GM12865 (cell line): ENCODE data around the gene LMF2.

Source experiments
- DNase-seq: peaks from one replicate; pipeline ENCODE4 v3.0.0; 2010; ENCODE audit warnings: low read depth
- H3K4me3 ChIP-seq: 2 replicates; pipeline ENCODE4 v1.5.1; 2011; ENCODE audit warnings: mild to moderate bottlenecking, low read depth, low read length, control low read depth
- TF ChIP-seq, protein P1 (sequence below): IDR thresholded peaks from 2 replicates; pipeline ENCODE4 v1.5.1; 2011; ENCODE audit warnings: low read length, control low read depth, low read depth, inconsistent platforms; ENCODE audit not compliant: insufficient read depth; ENCODE audit errors: missing control alignments

The LMF2 gene

DNA sequence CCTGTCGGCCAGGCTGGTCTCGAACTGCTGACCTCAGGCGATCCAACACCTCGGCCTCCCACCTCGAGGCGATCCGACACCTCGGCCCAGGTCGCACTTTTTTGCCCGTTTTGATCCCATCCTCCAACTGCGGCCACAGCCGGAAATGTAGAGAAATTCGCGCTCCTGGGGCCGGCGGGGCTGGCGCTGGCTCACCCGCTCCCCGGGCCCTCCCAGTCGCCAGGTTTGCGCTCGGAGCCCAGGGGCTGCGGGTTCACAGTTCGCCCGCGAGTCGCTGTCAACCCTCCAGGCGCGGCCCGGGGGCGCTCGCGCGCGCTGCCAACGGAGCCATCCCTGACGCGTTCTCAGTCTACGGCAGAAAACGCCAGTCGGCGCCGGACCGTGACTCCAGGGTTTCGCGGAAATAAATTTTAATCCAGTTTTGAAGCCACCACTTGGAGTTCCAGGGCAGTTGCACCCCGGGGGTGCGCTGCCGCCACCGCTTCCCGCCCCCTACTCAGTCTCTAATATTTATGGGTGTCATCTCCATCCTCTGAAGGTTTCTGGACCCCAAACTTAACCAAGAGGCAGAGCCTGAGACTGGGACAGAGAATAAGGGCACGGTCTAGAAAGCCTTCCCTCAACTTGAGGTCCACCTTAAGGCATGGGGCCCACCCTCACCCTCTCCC lies 36.7 kb upstream of the LMF2 start:
- no peak overlapping the region for H3K4me3 ChIP-seq
- peak; percentile 83 for DNase-seq
- TF ChIP-seq, protein P1, sequence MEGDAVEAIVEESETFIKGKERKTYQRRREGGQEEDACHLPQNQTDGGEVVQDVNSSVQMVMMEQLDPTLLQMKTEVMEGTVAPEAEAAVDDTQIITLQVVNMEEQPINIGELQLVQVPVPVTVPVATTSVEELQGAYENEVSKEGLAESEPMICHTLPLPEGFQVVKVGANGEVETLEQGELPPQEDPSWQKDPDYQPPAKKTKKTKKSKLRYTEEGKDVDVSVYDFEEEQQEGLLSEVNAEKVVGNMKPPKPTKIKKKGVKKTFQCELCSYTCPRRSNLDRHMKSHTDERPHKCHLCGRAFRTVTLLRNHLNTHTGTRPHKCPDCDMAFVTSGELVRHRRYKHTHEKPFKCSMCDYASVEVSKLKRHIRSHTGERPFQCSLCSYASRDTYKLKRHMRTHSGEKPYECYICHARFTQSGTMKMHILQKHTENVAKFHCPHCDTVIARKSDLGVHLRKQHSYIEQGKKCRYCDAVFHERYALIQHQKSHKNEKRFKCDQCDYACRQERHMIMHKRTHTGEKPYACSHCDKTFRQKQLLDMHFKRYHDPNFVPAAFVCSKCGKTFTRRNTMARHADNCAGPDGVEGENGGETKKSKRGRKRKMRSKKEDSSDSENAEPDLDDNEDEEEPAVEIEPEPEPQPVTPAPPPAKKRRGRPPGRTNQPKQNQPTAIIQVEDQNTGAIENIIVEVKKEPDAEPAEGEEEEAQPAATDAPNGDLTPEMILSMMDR: peak; percentile 59

DNA sequence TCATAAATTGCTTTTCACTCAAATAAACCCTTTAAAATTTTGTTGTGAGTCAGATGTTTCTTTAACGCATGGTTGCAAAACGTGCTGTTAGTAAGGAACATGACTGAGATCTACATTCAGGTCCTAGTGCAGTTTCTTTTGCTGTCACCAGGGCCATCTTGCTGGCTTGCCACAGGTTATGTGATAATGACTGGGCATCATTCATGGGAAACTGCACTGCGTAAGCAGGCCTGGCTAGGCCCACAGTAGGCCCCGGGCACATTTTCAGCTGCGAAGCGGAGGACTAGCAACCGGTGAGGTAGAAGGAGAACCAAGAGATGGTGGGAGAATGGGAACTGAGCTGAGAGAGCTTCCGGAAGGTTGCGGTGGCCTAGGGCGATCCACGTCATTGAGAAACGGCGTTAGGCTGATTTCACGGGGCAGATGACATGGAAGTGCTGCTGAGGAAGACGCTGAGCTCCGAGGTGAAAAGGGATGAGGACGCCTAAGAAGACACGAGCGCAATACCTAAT lies 35.0 kb upstream of the LMF2 start:
- DNase-seq: peak; percentile 95
- TF ChIP-seq, protein P1: peak; percentile 7
- peak overlapping the region; percentile 60 for H3K4me3 ChIP-seq

DNA sequence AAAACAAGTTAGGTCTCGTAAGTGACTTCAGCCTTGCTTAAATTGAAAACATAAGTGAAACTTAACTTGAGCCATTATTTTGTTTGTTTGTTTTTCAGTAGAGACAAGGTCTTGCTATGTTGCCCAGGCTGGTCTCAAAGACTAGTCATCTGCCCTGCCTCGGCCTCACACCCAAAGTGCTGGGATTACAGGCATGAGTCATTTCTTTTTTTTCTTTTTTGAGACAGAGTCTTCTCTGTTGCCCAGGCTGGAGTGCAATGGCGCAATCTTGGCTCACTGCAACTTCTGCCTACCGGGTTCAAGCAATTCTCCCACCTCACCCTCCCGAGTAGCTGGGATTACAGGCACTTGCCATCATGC lies 34.1 kb upstream of the LMF2 start:
- H3K4me3 ChIP-seq: peak overlapping the region; percentile 60
- DNase-seq: peak; percentile 89

DNA sequence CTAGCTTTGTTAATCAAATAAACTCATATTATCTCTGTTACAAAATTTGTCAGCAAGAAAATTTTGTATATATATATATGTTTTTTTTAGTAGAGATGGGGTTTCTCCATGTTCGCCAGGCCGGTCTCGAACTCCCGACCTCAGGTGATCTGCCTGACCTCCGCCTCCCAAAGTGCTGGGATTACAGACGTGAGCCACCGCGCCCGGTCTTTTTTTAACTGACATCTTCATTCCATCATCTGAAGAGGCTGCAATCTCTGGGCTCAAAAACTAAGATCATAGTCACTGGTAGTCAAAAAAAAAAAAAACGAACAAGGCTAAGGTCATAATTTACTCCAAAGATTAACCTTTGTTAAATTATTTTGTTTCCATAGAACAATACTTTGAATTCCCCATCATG lies 32.9 kb upstream of the LMF2 start:
- DNase-seq: peak; percentile 45
- TF ChIP-seq, protein P1: no peak
- peak overlapping the region; percentile 60 for H3K4me3 ChIP-seq

DNA sequence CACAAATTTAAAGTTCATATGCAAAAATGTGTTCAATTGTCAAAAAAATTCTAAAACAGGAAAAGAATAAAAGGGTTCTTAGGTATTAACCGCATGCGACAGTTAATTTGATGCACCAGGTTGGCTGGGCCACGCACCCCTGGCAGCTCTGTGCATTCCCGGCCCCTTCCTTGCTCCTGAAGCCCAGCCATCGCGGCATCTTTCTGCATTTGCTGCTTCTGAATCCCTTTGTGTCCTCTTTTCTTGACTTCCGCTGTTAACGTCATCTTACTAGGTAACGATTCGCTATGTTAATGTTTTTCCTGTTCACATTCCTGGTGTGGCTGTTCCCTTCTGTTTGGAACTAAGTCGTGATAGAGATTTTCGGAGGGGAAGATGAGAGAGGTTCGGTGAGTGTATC lies 30.3 kb upstream of the LMF2 start:
- TF ChIP-seq, protein P1: no peak
- no peak overlapping the region for H3K4me3 ChIP-seq
- DNase-seq: no peak

DNA sequence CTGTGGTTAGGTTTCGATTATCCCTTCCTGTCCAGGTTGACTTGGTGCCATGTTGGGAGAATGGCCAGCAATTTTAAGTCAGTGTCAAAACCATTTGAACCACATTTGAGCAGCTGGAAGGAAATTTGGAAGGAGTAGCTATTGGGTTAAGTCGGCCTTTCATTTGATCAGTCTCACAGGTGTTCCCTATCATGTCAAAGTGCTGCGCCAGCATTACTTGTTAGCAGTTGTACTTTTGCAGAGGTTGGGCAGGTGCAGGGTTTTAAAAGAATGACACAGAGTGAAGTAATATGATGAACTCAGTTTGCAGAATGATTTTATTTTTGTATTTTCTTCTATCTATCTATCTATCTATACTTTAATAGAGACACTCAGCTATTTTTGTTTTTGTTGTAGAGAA lies 28.7 kb upstream of the LMF2 start:
- no peak for DNase-seq
- no peak overlapping the region for H3K4me3 ChIP-seq
- TF ChIP-seq, protein P1: no peak

DNA sequence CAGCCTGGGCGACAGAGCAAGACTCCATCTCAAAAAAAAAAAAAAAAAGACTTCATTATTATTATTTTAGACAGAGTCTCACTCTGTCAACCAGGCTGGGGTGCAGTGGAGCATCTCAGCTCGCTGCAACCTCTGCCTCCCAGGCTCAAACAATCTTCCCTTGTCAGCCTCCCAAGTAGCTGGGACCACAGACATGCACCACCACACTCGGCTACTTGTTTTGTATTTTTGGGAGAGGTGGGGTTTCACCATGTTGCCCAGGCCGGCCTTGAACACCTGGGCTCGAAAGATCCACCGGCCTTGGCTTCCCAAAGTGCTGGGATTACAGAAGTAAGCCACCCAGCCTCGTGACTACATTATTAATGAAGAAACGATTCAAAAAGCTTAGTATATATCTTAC lies 27.6 kb upstream of the LMF2 start:
- peak; percentile 63 for DNase-seq
- TF ChIP-seq, protein P1: no peak
- H3K4me3 ChIP-seq: peak overlapping the region; percentile 46

DNA sequence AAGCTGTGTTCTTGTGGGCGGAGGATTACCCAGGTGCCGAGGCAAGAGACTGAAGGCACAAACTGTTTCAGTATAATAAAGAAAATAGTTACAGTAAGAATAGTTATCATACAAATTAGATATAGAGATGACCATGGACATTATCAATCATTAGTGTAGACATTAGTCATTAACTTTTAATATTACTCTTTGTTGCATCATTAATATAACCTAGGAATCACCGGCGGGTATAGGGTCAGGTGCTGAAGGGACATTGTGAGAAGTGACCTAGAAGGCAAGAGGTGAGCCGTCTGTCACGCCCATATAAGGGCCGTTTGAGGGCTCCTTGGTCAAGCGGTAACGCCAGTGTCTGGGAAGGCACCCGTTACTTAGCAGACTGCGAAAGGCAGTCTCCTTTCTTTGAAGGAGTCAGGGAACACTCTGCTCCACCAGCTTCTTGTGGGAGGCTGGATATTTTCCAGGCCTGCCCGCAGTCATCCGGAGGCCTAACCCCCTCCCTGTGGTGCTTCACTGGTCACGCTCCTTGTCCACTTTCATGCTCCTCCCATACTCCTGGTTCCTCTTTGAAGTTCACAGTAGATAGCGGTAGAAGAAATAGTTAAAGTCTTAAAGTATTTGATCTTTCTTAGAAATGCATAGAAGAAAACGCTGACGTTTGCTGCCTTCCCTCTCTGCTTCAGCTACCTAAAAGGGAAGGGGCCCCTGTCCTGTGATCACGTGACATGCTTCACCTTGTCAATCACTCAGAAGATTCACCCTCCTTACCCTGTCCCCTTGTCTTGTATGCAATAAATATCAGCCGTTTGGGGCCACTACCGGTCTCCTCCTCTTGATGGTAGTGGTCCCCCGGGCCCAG lies 26.6 kb upstream of the LMF2 start:
- H3K4me3 ChIP-seq: peak overlapping the region; percentile 40
- peak; percentile 88 for DNase-seq
